ENCODE results near the gene TRRAP.

GRCh38 chr7:99033765-99034164, 155.4 kb downstream of the TRRAP start:
- TF ChIP-seq EZH2 (IDR thresholded peaks at IDR 0.05; ENCODE audit: low read depth, low read length, severe bottlenecking): no peak
- TF ChIP-seq TAF1 (IDR thresholded peaks at IDR 0.05; ENCODE audit: low read depth, low read length): no peak
- no peak for TF ChIP-seq USF2 (IDR thresholded peaks at IDR 0.05; ENCODE audit: low read length)
- no peak for TF ChIP-seq CTCF (IDR thresholded peaks at IDR 0.05; ENCODE audit: control extremely low read depth in 1 of 3, insufficient read depth in 1 of 3, low read depth in 1 of 3, low read length in 3 of 3)
- no peak for TF ChIP-seq SP1 (IDR thresholded peaks at IDR 0.05; ENCODE audit: low read depth, low read length)

All from H1 (cell line).